ENCODE results near the gene SHLD2.
A peak's percentile ranks its signal among the peaks of the same experiment; 100 is the strongest.
"Not testable (repeated sequence)": the region's sequence is repeated elsewhere in the genome, so short reads cannot be mapped to it uniquely, and the experiment has no call there.

Gene SHLD2

DNA sequence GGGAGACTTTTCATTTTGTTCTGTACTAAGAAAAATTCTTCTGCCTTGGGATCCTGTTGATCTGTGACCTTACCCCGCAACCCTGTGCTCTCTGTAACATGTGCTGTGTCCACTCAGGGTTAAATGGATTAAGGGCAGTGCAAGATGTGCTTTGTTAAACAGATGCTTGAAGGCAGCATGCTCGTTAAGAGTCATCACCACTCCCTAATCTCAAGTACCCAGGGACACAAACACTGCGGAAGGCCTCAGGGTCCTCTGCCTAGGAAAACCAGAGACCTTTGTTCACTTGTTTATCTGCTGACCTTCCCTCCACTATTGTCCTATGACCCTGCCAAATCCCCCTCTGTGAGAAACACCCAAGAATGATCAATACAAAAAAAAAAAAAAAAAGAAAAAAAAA, 13.4 kb upstream of the SHLD2 start:
- H3K4me2 ChIP-seq (ENCODE audit: low read length); H3K14ac ChIP-seq (ENCODE audit: low read length); H3K23ac ChIP-seq (ENCODE audit: low read length); H3K27me3 ChIP-seq (ENCODE audit: insufficient read depth, low read length); H3K9ac ChIP-seq (ENCODE audit: low read length); H3K27ac ChIP-seq (ENCODE audit: low read depth, low read length); H2AFZ ChIP-seq (ENCODE audit: insufficient read depth, low read length, poor library complexity); H2BK120ac ChIP-seq (ENCODE audit: insufficient read depth, low read length, poor library complexity); H2BK5ac ChIP-seq (ENCODE audit: low read depth, low read length, poor library complexity); H3K4me1 ChIP-seq (ENCODE audit: control insufficient read depth in 1 of 2, insufficient read depth in 2 of 2, low read length in 2 of 2); H3K79me1 ChIP-seq (ENCODE audit: low read length); H2AK5ac ChIP-seq (ENCODE audit: low read length); H4K12ac ChIP-seq (ENCODE audit: low read depth, low read length); H3K9me3 ChIP-seq (ENCODE audit: insufficient read depth, low read depth, low read length); H4K91ac ChIP-seq (ENCODE audit: low read depth, low read length); H3K79me2 ChIP-seq (ENCODE audit: control insufficient read depth, insufficient read depth, low read length, poor library complexity); H3K4ac ChIP-seq (ENCODE audit: low read depth, low read length); H3K36me3 ChIP-seq (ENCODE audit: control insufficient read depth in 1 of 2, insufficient read depth in 2 of 2, low read length in 2 of 2); H3K4me3 ChIP-seq (ENCODE audit: low read depth, low read length); H3K18ac ChIP-seq (ENCODE audit: low read length); H2BK12ac ChIP-seq (ENCODE audit: low read length); H4K8ac ChIP-seq (ENCODE audit: low read depth, low read length); DNase-seq: not testable (repeated sequence)
- WGBS (ENCODE audit: extremely low coverage, insufficient coverage, insufficient read length) = no CpG with 5 or more reads among the region's 3 CpGs

DNA sequence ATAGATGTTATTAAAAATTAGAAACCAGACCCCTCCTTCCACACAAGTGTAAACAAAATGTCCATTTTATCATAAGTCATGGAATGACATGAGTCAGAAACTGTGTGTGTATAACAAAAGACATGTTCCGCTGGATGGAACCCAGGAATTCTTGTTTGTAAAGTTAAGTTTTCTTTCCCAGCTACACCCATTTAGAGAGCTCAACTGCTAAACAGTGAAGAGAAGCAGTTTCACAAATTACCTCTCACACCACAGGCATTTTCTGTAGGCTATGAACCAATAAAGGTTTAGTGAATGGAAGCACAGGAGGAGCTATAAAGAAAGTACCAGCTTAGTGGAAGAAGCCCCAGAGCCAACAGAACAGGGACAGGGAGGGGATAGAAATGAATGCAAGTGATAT, 12.8 kb upstream of the SHLD2 start:
- H3K4me3 ChIP-seq (ENCODE audit: low read depth, low read length); H2BK5ac ChIP-seq (ENCODE audit: low read depth, low read length, poor library complexity); H3K18ac ChIP-seq (ENCODE audit: low read length); H2BK120ac ChIP-seq (ENCODE audit: insufficient read depth, low read length, poor library complexity); H3K27me3 ChIP-seq (ENCODE audit: insufficient read depth, low read length); H3K36me3 ChIP-seq (ENCODE audit: control insufficient read depth in 1 of 2, insufficient read depth in 2 of 2, low read length in 2 of 2); H3K23ac ChIP-seq (ENCODE audit: low read length); H2BK12ac ChIP-seq (ENCODE audit: low read length); H2AFZ ChIP-seq (ENCODE audit: insufficient read depth, low read length, poor library complexity); H4K8ac ChIP-seq (ENCODE audit: low read depth, low read length); H3K79me2 ChIP-seq (ENCODE audit: control insufficient read depth, insufficient read depth, low read length, poor library complexity); H3K4me1 ChIP-seq (ENCODE audit: control insufficient read depth in 1 of 2, insufficient read depth in 2 of 2, low read length in 2 of 2); H4K12ac ChIP-seq (ENCODE audit: low read depth, low read length); H3K27ac ChIP-seq (ENCODE audit: low read depth, low read length); H2AK5ac ChIP-seq (ENCODE audit: low read length); H3K9me3 ChIP-seq (ENCODE audit: insufficient read depth, low read depth, low read length); DNase-seq; H3K4me2 ChIP-seq (ENCODE audit: low read length); H3K9ac ChIP-seq (ENCODE audit: low read length); H4K91ac ChIP-seq (ENCODE audit: low read depth, low read length); H3K79me1 ChIP-seq (ENCODE audit: low read length); H3K14ac ChIP-seq (ENCODE audit: low read length); H3K4ac ChIP-seq (ENCODE audit: low read depth, low read length): not testable (repeated sequence)
- WGBS (ENCODE audit: extremely low coverage, insufficient coverage, insufficient read length) = no CpG with 5 or more reads among the region's 1 CpG

DNA sequence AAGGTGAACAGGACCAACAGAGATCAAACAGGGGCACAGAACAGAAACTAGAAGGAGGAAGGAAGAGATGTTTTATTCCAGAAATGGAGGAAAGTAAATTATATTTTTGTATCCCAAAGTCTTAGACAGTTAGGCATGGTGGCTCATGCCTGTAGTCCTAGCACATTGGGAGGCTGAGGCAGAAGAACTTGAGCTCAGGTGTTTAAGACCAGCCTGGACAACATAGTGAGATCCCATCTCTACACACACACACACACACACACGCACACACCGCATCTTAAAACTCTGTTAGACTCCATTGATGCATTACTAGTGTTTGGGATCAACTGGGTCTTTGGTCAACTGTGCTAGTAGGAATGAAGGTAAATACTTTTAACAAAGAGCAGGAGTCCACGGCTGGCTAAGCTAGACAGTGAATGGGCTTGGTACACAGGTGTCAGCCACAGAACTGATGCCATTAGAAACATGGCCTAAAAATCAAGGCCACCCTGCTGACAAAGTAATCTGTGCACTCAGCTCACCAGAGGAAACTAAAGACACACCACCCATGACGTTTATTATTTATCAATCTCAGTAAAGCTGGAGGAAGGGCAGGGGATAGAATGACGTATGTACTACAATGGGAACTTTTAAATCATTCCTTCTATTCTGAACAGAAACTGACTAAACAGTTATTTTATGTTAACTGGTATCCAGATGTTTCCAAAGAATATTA, 11.3 kb upstream of the SHLD2 start:
- H3K23ac ChIP-seq (ENCODE audit: low read length); H3K27me3 ChIP-seq (ENCODE audit: insufficient read depth, low read length); H2AK5ac ChIP-seq (ENCODE audit: low read length); H3K27ac ChIP-seq (ENCODE audit: low read depth, low read length); H3K36me3 ChIP-seq (ENCODE audit: control insufficient read depth in 1 of 2, insufficient read depth in 2 of 2, low read length in 2 of 2); H2BK12ac ChIP-seq (ENCODE audit: low read length); H3K9ac ChIP-seq (ENCODE audit: low read length); H3K79me1 ChIP-seq (ENCODE audit: low read length); H2BK120ac ChIP-seq (ENCODE audit: insufficient read depth, low read length, poor library complexity); H3K4me1 ChIP-seq (ENCODE audit: control insufficient read depth in 1 of 2, insufficient read depth in 2 of 2, low read length in 2 of 2); H4K8ac ChIP-seq (ENCODE audit: low read depth, low read length); H2BK5ac ChIP-seq (ENCODE audit: low read depth, low read length, poor library complexity); H3K4ac ChIP-seq (ENCODE audit: low read depth, low read length); H3K79me2 ChIP-seq (ENCODE audit: control insufficient read depth, insufficient read depth, low read length, poor library complexity); H4K91ac ChIP-seq (ENCODE audit: low read depth, low read length); H3K14ac ChIP-seq (ENCODE audit: low read length); H3K18ac ChIP-seq (ENCODE audit: low read length); H3K4me3 ChIP-seq (ENCODE audit: low read depth, low read length); H3K9me3 ChIP-seq (ENCODE audit: insufficient read depth, low read depth, low read length); H4K12ac ChIP-seq (ENCODE audit: low read depth, low read length); H2AFZ ChIP-seq (ENCODE audit: insufficient read depth, low read length, poor library complexity); H3K4me2 ChIP-seq (ENCODE audit: low read length): not testable (repeated sequence)
- DNase-seq = peak in 1 of 2 donors; percentile 15
- WGBS (ENCODE audit: extremely low coverage, insufficient coverage, insufficient read length) = no CpG with 5 or more reads among the region's 5 CpGs

DNA sequence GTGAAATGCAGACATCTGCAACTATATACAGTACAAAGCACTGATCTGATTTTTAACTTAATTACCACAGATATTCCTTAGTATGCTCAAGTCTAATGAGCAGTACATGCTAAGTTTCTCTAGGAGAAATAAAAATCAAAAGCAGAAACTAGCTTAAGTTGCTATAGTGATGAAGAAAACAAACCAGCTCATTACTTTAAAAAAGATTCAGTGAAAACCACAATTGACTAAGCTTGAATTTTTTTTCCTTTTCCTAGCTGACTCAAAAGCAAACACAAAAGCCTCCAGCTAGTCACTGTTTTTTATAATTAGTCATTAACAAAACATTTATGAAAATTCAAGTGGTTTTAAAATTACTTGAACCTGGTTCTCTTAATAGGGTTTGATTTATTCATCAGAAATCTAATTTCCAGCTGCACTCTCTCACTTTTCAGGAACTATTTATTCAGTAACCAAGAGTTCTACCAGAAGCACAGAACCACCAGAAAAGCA, 10.7 kb upstream of the SHLD2 start:
- not testable (repeated sequence) for H2BK5ac ChIP-seq (ENCODE audit: low read depth, low read length, poor library complexity); H3K79me1 ChIP-seq (ENCODE audit: low read length); H3K27me3 ChIP-seq (ENCODE audit: insufficient read depth, low read length); H2BK12ac ChIP-seq (ENCODE audit: low read length); H4K12ac ChIP-seq (ENCODE audit: low read depth, low read length); H3K79me2 ChIP-seq (ENCODE audit: control insufficient read depth, insufficient read depth, low read length, poor library complexity); H2AFZ ChIP-seq (ENCODE audit: insufficient read depth, low read length, poor library complexity); H4K8ac ChIP-seq (ENCODE audit: low read depth, low read length); H3K9ac ChIP-seq (ENCODE audit: low read length); H3K4me3 ChIP-seq (ENCODE audit: low read depth, low read length); H3K18ac ChIP-seq (ENCODE audit: low read length); H3K36me3 ChIP-seq (ENCODE audit: control insufficient read depth in 1 of 2, insufficient read depth in 2 of 2, low read length in 2 of 2); H3K23ac ChIP-seq (ENCODE audit: low read length); H2AK5ac ChIP-seq (ENCODE audit: low read length); H2BK120ac ChIP-seq (ENCODE audit: insufficient read depth, low read length, poor library complexity); H3K4me1 ChIP-seq (ENCODE audit: control insufficient read depth in 1 of 2, insufficient read depth in 2 of 2, low read length in 2 of 2); H3K27ac ChIP-seq (ENCODE audit: low read depth, low read length); H3K14ac ChIP-seq (ENCODE audit: low read length); H3K4me2 ChIP-seq (ENCODE audit: low read length); H3K9me3 ChIP-seq (ENCODE audit: insufficient read depth, low read depth, low read length); H3K4ac ChIP-seq (ENCODE audit: low read depth, low read length); H4K91ac ChIP-seq (ENCODE audit: low read depth, low read length)
- DNase-seq = peak in 1 of 2 donors; percentile 11
